Endodermal cell (in vitro differentiated cells): ENCODE results near the gene RTP3. TPM values are rescaled to one million over a fixed set of nuclear protein-coding genes. Genes with fewer than 3 reads are reported as not detected.

Source experiments
- DNase-seq: peaks from one replicate; pipeline ENCODE4 v3.0.0-alpha.2; 2017
- H3K27ac ChIP-seq: 2 replicates; pipeline ENCODE4 v1.5.1; 2013; ENCODE audit warnings: mild to moderate bottlenecking, low read depth, low read length, moderate library complexity
- H3K27me3 ChIP-seq: 2 replicates; pipeline ENCODE4 v1.6.1; 2013; ENCODE audit warnings: mild to moderate bottlenecking, low read length, moderate library complexity; ENCODE audit not compliant: insufficient read depth, control insufficient read depth, poor library complexity, severe bottlenecking
- H3K36me3 ChIP-seq: 2 replicates; pipeline ENCODE4 v1.7.0; 2013; ENCODE audit warnings: mild to moderate bottlenecking, low read length, moderate library complexity; ENCODE audit not compliant: control insufficient read depth, insufficient read depth
- H3K4me1 ChIP-seq: one replicate; pipeline ENCODE4 v1.7.0; 2013; ENCODE audit warnings: low read length; ENCODE audit not compliant: control insufficient read depth, insufficient read depth
- H3K4me3 ChIP-seq: 2 replicates; pipeline ENCODE4 v1.5.1; 2013; ENCODE audit warnings: mild to moderate bottlenecking, low read length, moderate library complexity
- H3K9ac ChIP-seq: 2 replicates; pipeline ENCODE4 v1.6.1; 2013; ENCODE audit warnings: mild to moderate bottlenecking, low read length, moderate library complexity; ENCODE audit not compliant: poor library complexity, severe bottlenecking; ENCODE audit errors: extremely low read depth
- H3K9me3 ChIP-seq: 2 replicates; pipeline ENCODE4 v1.6.1; 2013; ENCODE audit warnings: mild to moderate bottlenecking, low read length, moderate library complexity; ENCODE audit not compliant: control insufficient read depth
- H3K27ac Mint-ChIP-seq: 2 replicates; pipeline ENCODE4 v1.8.0; 2020; ENCODE audit warnings: mixed read lengths
- H3K27me3 Mint-ChIP-seq: 2 replicates; pipeline ENCODE4 v1.8.0; 2021; ENCODE audit warnings: mild to moderate bottlenecking, mixed read lengths; ENCODE audit not compliant: insufficient read depth
- H3K36me3 Mint-ChIP-seq: 2 replicates; pipeline ENCODE4 v1.8.0; 2020; ENCODE audit warnings: low read depth, mixed read lengths
- H3K4me1 Mint-ChIP-seq: 2 replicates; pipeline ENCODE4 v1.8.0; 2020; ENCODE audit warnings: mixed read lengths
- H3K4me3 Mint-ChIP-seq: 2 replicates; pipeline ENCODE4 v1.8.0; 2020; ENCODE audit warnings: mild to moderate bottlenecking, moderate library complexity, mixed read lengths
- H3K9me3 Mint-ChIP-seq: 2 replicates; pipeline ENCODE4 v1.8.0; 2020; ENCODE audit warnings: mild to moderate bottlenecking, mixed read lengths
- CTCF ChIP-seq: fragments of 200-600 bp; sonication (generic); conservative IDR thresholded peaks from 2 replicates; pipeline ENCODE4 v1.5.0; 2021; ENCODE audit warnings: antibody characterized with exemption, mild to moderate bottlenecking
- WGBS, 2 experiments: methylation state at CpG; one replicate each; pipeline versions ENCODE4 v1.1.5 to v1.1.7; 2013; ENCODE audit warnings: missing lambda C conversion rate in 2 of 2, mixed read lengths in 1 of 2; ENCODE audit not compliant: insufficient coverage in 1 of 2, insufficient read length in 1 of 2; 5-methylcytosine and 5-hydroxymethylcytosine counted together
- total RNA-seq, 2 donors: library from RNA; stranded (reverse); fragmentation: NEBNext Ultra II Directional in 1 of 2; extraction: Animal tissue kit (Norgen Biotek cat#: 25700) in 1 of 2; gene quantifications; 2 replicates in 1 of 2; 3 replicates in 1 of 2; pipeline ENCODE4 v1.2.1, GENCODE V29; 2021

Gene RTP3
- total RNA-seq, 2 donors from 2014 or later, result not detected

DNA sequence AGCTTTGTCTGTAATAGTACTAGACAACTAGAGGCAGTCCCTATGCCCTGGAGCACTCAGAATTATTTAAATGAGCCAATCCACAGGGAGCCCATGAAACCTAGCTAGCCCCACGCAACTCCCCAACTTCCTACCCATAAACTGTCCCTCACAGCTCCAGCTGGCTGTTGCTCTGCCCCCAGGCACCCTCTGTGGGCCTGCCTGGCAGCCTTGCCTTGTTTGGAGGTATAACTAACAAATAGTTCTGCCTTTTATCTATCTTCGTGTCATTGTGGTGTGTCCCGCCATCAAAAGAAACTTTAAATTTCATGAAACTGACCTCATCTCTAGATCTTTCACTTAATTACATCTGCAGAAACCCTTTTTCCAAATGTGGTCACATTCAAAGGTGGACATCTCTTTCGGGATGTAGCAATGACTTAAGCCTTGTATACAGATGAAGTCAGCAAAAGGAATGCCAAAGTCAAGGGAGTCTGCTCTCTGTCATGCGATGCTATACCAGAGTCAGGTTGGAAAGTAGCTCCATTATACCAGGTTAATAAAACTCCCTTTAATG is 1.8 kb upstream of the RTP3 start:
- Mint-ChIP-seq H3K4me3 (no peak overlapping the region), H3K27me3 (peaks cover 3% of the 10 kb centered on the region), H3K4me1 (peaks cover 9% of the 10 kb centered on the region), H3K27ac (no peak overlapping the region), H3K9me3 (peaks cover 16% of the 10 kb centered on the region), H3K36me3 (peaks cover 4% of the 10 kb centered on the region)
- H3K27ac ChIP-seq, result no peak overlapping the region
- no peaks in the 10 kb centered on the region for H3K36me3 ChIP-seq
- H3K4me1 ChIP-seq, result no peaks in the 10 kb centered on the region
- no peak for DNase-seq
- no peaks in the 10 kb centered on the region for H3K27me3 ChIP-seq
- no peak overlapping the region for H3K9ac ChIP-seq
- H3K4me3 ChIP-seq, result no peak overlapping the region
- H3K9me3 ChIP-seq, result no peaks in the 10 kb centered on the region
- no peak for TF ChIP-seq CTCF
- WGBS, 2 experiments, result 91 to 98% methylated on average over 5 of the region's 5 CpGs

DNA sequence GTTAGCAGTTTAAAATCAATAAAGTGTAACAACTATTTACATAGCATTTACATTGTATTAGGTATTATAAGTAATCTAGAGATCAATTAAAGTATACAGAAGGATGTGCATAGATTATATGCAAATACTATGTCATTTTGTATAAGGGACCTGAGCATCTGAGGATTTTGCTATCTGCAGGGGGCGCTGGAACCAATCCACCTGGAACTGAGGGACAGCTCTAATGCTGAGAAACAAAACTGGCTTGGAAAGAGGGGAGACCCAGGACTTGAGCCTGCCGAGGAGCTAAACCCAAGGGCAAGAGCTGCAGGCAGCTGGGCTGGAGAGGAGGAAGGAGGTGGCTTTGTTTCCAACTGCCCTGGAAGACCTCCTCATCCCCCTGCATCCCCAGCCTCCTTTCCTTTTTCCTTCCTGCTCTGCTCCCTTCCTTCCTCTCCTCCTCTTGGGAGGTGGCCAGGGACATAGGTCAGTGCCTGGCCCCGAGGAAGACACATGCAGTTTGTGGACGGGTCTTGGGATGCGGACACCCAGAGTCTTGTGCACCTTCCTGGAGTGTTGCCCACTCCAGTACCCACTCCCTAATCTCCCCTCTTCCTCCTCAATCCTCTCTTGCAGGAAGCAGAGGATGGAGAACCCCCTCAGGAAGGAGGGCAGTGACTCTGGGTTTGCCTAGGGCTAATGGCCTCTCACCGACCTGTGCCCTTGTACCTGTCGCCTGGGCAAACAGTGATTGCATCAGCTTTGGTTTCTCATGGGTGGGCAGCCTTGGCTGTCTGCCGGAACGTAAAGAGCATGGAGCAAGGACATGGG is 825 bp upstream of the RTP3 start:
- H3K27ac Mint-ChIP-seq, result no peak overlapping the region
- no peak overlapping the region for H3K27ac ChIP-seq
- peaks cover 11% of the 10 kb centered on the region for H3K4me1 Mint-ChIP-seq
- H3K4me1 ChIP-seq, result no peaks in the 10 kb centered on the region
- peaks cover 3% of the 10 kb centered on the region for H3K27me3 Mint-ChIP-seq
- TF ChIP-seq CTCF, result peak; percentile 84
- no peak overlapping the region for H3K9ac ChIP-seq
- no peaks in the 10 kb centered on the region for H3K36me3 ChIP-seq
- H3K36me3 Mint-ChIP-seq, result peaks cover 4% of the 10 kb centered on the region
- no peak overlapping the region for H3K4me3 ChIP-seq
- H3K4me3 Mint-ChIP-seq, result no peak overlapping the region
- H3K27me3 ChIP-seq, result no peaks in the 10 kb centered on the region
- no peaks in the 10 kb centered on the region for H3K9me3 ChIP-seq
- peak; percentile 82 for DNase-seq
- H3K9me3 Mint-ChIP-seq, result peaks cover 16% of the 10 kb centered on the region
- 82 to 89% methylated on average over 6 to 9 of the region's 9 CpGs for WGBS, 2 experiments

DNA sequence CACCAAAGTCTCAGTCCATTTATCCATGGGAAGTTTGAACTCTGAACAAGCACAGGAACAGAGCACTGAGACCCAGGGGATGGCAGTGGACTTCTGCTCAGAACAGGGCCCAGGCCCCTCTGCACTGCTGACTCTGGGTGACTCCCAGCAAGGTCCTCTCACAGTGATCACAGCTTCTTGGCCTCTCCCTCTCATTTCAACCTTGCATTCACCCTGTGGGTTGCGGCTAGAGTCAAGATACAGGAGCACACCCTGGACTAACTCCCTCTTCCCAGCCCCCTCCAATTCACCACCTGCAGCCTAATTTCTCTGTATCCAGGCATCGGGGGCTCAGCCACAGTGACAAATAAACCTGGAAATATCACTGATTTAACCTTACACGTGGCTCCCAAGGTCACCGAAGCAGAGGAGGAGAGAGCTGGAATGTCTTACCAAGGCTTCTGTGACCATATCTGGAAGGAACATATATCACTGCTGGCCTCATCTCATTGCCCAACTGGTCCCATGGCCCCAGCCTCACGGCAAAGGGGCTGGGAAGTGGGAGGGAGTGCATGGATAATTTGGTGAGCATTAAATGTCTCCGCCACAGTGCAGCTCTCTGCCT is 1.2 kb downstream of the RTP3 start:
- Histone ChIP-seq H3K4me1 (no peaks in the 10 kb centered on the region), H3K9ac (no peak overlapping the region), H3K36me3 (no peaks in the 10 kb centered on the region), H3K4me3 (no peak overlapping the region), H3K9me3 (no peaks in the 10 kb centered on the region), H3K27ac (no peak overlapping the region), H3K27me3 (no peaks in the 10 kb centered on the region)
- Mint-ChIP-seq H3K9me3 (peaks cover 5% of the 10 kb centered on the region), H3K4me3 (no peak overlapping the region), H3K27me3 (no peaks in the 10 kb centered on the region), H3K27ac (no peak overlapping the region), H3K36me3 (no peaks in the 10 kb centered on the region), H3K4me1 (peaks cover 16% of the 10 kb centered on the region)
- no peak for DNase-seq
- TF ChIP-seq CTCF, result no peak
- WGBS, 2 experiments, result 91 to 100% methylated on average over 2 to 6 of the region's 6 CpGs
